ENCODE results near the gene MXRA7.

- TF ChIP-seq POLR2A (IDR thresholded peaks at IDR 0.05; ENCODE audit: low read depth, low read length) (no peak), POLR2AphosphoS5 (IDR thresholded peaks at IDR 0.05; ENCODE audit: low read depth, low read length) (no peak), TAF1 (IDR thresholded peaks at IDR 0.05; ENCODE audit: low read depth, low read length) (no peak)
These were observed 42.8 kb downstream of the MXRA7 start for GRCh38 chr17:76667786-76668453.

All from GM12891 (cell line).